ENCODE measurements around the gene BACH2. TPM values are rescaled to one million over a fixed set of nuclear protein-coding genes. Genes with fewer than 3 reads are reported as not detected.

Gene BACH2
- total and polyA plus RNA-seq, 9 of the 15 experiments (the other 6 are each of a cell fraction or from before 2014, with no cell fraction given) = 0.06 to 3.1 (median 0.59) TPM

DNA sequence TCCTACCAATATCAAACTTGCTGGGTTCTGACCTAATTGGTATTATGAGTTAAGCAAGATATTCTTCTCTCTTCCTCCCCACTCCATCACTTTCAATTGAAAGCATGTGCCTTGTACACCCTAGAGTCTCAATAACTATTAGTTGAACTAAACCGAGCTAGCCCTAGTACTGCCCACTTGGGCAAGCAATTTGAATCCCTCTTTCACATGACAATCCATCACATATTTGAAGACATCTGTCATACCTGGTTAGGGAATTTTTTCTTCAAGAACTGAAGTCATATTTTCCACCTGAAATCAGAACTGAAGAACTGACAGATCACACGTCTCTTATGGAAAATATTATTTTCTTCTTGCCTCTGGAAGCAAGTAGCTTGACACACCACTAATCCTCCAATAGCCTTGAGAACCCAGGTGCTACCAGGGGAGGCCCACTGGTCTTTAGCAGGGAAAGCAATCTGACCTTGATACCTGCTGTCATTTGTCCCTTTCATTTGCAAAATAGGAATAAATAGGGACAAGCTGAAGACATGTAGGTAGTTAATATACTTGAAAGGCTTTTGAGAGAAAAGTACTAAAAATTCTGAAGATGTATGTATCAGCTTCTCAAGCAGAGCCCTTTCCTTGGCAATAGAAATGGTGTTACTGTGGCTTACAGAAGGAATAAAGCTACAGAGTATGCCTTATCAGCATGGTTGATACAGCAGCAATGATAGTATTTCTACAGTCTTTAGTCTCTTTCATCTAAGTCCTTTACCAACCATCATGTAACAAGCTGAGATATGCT, 331.0 kb downstream of the BACH2 start (continued):
- no peak for TF ChIP-seq HNRNPUL1 (IDR thresholded peaks at IDR 0.05; ENCODE audit: low read length)
- peak; percentile 41 for TF ChIP-seq MAFG (tag; conservative IDR thresholded peaks at IDR 0.05)
- TF ChIP-seq, protein P1, sequence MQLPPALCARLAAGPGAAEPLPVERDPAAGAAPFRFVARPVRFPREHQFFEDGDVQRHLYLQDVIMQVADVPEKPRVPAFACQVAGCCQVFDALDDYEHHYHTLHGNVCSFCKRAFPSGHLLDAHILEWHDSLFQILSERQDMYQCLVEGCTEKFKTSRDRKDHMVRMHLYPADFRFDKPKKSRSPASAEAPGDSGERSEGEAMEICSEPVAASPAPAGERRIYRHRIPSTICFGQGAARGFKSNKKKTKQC (CRISPR knock-in tag; IDR thresholded peaks at IDR 0.05) = no peak
- no peak for TF ChIP-seq CCNT2 (IDR thresholded peaks at IDR 0.05; ENCODE audit: borderline replicate concordance, extremely low read depth, insufficient read length, low read depth, low read length)
- TF ChIP-seq SMAD2 (IDR thresholded peaks at IDR 0.05; ENCODE audit: low read depth, low read length) = no peak
- no peak for TF ChIP-seq CTBP1 (IDR thresholded peaks at IDR 0.05; ENCODE audit: borderline replicate concordance)
- TF ChIP-seq SMARCA4 (IDR thresholded peaks at IDR 0.05) = no peak
- no peak for TF ChIP-seq ILF3 (IDR thresholded peaks at IDR 0.05; ENCODE audit: borderline replicate concordance)
- TF ChIP-seq ZNF785 (CRISPR knock-in tag; IDR thresholded peaks at IDR 0.05) = no peak
- peak; percentile 59; the same call in 1 of the 2 replicates for TF ChIP-seq ZNF79 (CRISPR knock-in tag; IDR thresholded peaks at IDR 0.05; ENCODE audit: low read depth)
- no peak for TF ChIP-seq ZFP1 (CRISPR knock-in tag; IDR thresholded peaks at IDR 0.05)
- TF ChIP-seq, protein P2, sequence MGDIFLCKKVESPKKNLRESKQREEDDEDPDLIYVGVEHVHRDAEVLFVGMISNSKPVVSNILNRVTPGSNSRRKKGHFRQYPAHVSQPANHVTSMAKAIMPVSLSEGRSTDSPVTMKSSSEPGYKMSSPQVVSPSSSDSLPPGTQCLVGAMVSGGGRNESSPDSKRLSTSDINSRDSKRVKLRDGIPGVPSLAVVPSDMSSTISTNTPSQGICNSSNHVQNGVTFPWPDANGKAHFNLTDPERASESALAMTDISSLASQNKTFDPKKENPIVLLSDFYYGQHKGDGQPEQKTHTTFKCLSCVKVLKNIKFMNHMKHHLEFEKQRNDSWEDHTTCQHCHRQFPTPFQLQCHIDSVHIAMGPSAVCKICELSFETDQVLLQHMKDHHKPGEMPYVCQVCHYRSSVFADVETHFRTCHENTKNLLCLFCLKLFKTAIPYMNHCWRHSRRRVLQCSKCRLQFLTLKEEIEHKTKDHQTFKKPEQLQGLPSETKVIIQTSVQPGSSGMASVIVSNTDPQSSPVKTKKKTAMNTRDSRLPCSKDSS (IDR thresholded peaks at IDR 0.05; ENCODE audit: low read depth, partially characterized antibody) = no peak
- no peak for TF ChIP-seq ZNF384 (IDR thresholded peaks at IDR 0.05; ENCODE audit: low read depth, low read length)
- TF ChIP-seq EP300 (IDR thresholded peaks at IDR 0.05; ENCODE audit: low read length) = no peak
- TF ChIP-seq HDGF (IDR thresholded peaks at IDR 0.05) = no peak
- TF ChIP-seq NFRKB (IDR thresholded peaks at IDR 0.05; ENCODE audit: low read depth) = no peak
- TF ChIP-seq MYNN (IDR thresholded peaks at IDR 0.05) = no peak
- TF ChIP-seq MYNN (CRISPR knock-in tag; IDR thresholded peaks at IDR 0.05) = no peak
- TF ChIP-seq ZC3H11A (IDR thresholded peaks at IDR 0.05; ENCODE audit: low read depth, low read length) = no peak
- TF ChIP-seq SAFB2 (IDR thresholded peaks at IDR 0.05; ENCODE audit: borderline replicate concordance, low read depth, low read length, severe bottlenecking) = no peak
- TF ChIP-seq ZNF224 (CRISPR knock-in tag; IDR thresholded peaks at IDR 0.05) = no peak
- TF ChIP-seq ZNF24 (IDR thresholded peaks at IDR 0.05) = no peak
- TF ChIP-seq DPF2 (IDR thresholded peaks at IDR 0.05) = no peak
- TF ChIP-seq, protein P3, sequence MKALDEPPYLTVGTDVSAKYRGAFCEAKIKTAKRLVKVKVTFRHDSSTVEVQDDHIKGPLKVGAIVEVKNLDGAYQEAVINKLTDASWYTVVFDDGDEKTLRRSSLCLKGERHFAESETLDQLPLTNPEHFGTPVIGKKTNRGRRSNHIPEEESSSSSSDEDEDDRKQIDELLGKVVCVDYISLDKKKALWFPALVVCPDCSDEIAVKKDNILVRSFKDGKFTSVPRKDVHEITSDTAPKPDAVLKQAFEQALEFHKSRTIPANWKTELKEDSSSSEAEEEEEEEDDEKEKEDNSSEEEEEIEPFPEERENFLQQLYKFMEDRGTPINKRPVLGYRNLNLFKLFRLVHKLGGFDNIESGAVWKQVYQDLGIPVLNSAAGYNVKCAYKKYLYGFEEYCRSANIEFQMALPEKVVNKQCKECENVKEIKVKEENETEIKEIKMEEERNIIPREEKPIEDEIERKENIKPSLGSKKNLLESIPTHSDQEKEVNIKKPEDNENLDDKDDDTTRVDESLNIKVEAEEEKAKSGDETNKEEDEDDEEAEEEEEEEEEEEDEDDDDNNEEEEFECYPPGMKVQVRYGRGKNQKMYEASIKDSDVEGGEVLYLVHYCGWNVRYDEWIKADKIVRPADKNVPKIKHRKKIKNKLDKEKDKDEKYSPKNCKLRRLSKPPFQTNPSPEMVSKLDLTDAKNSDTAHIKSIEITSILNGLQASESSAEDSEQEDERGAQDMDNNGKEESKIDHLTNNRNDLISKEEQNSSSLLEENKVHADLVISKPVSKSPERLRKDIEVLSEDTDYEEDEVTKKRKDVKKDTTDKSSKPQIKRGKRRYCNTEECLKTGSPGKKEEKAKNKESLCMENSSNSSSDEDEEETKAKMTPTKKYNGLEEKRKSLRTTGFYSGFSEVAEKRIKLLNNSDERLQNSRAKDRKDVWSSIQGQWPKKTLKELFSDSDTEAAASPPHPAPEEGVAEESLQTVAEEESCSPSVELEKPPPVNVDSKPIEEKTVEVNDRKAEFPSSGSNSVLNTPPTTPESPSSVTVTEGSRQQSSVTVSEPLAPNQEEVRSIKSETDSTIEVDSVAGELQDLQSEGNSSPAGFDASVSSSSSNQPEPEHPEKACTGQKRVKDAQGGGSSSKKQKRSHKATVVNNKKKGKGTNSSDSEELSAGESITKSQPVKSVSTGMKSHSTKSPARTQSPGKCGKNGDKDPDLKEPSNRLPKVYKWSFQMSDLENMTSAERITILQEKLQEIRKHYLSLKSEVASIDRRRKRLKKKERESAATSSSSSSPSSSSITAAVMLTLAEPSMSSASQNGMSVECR (CRISPR knock-in tag; IDR thresholded peaks at IDR 0.05) = no peak
- TF ChIP-seq TAF9B (IDR thresholded peaks at IDR 0.05; ENCODE audit: partially characterized antibody) = no peak
- TF ChIP-seq ZNF584 (CRISPR knock-in tag; IDR thresholded peaks at IDR 0.05; ENCODE audit: low read depth) = peak; percentile 78; the same call in 1 of the 2 replicates

Measured in K562 (cell line).